Hippocampal formation (tissue), 2 donors: ENCODE data around the gene OPRM1.
"Not testable (repeated sequence)": the region's sequence is repeated elsewhere in the genome, so short reads cannot be mapped to it uniquely, and the experiment has no call there.

Experiments used
- DNase-seq, 2 donors: peaks; one replicate each; lab custom pipeline; 2025; lab: John Stamatoyannopoulos, UW

The OPRM1 gene

GRCh38 chr6:154143753-154144152 lies 104.7 kb downstream of the OPRM1 start:
- no peak for DNase-seq

- DNase-seq = peak; percentile 12 to 84
These were observed 115.4 kb downstream of the OPRM1 start for GRCh38 chr6:154154389-154154967.

GRCh38 chr6:154156135-154156896 lies 117.3 kb downstream of the OPRM1 start:
- DNase-seq = peak in 1 of 2 donors; percentile 20

GRCh38 chr6:154157082-154157481 lies 118.0 kb downstream of the OPRM1 start:
- no peak for DNase-seq

- no peak for DNase-seq
These were observed 118.7 kb downstream of the OPRM1 start for GRCh38 chr6:154157706-154158105.

- DNase-seq = no peak
These were observed 120.1 kb downstream of the OPRM1 start for GRCh38 chr6:154159126-154159525.

- DNase-seq = no peak
These were observed 122.6 kb downstream of the OPRM1 start for GRCh38 chr6:154161689-154162088.

- DNase-seq = peak; percentile 46 to 66
These were observed 125.4 kb downstream of the OPRM1 start for GRCh38 chr6:154164397-154164796.

- no peak for DNase-seq
These were observed 126.4 kb downstream of the OPRM1 start for GRCh38 chr6:154165478-154165877.

- DNase-seq = no peak
These were observed 127.1 kb downstream of the OPRM1 start for GRCh38 chr6:154166140-154166539.

- DNase-seq = no peak
These were observed 128.1 kb downstream of the OPRM1 start for GRCh38 chr6:154167126-154167525.

- peak in 1 of 2 donors; percentile 21 for DNase-seq
These were observed 130.3 kb downstream of the OPRM1 start for GRCh38 chr6:154169193-154169847.

- DNase-seq = no peak
These were observed 131.1 kb downstream of the OPRM1 start for GRCh38 chr6:154170106-154170505.

GRCh38 chr6:154172393-154172792 lies 133.4 kb downstream of the OPRM1 start:
- not testable (repeated sequence) for DNase-seq

- DNase-seq = no peak
These were observed 140.4 kb downstream of the OPRM1 start for GRCh38 chr6:154179434-154179833.

GRCh38 chr6:154187203-154187602 lies 148.2 kb downstream of the OPRM1 start:
- DNase-seq = no peak

- no peak for DNase-seq
These were observed 148.7 kb downstream of the OPRM1 start for GRCh38 chr6:154187714-154188113.

GRCh38 chr6:154196333-154196885 lies 157.4 kb downstream of the OPRM1 start:
- DNase-seq = no peak

- no peak for DNase-seq
These were observed 158.3 kb downstream of the OPRM1 start for GRCh38 chr6:154197196-154197860.

GRCh38 chr6:154201688-154202087 lies 162.6 kb downstream of the OPRM1 start:
- not testable (repeated sequence) for DNase-seq

- no peak for DNase-seq
These were observed 163.3 kb downstream of the OPRM1 start for GRCh38 chr6:154202339-154202738.

GRCh38 chr6:154202958-154203357 lies 163.9 kb downstream of the OPRM1 start:
- no peak for DNase-seq
